Skeletal muscle tissue (tissue), 4 donors: ENCODE measurements around the gene HSPH1. TPM values are rescaled to one million over a fixed set of nuclear protein-coding genes. Genes with fewer than 3 reads are reported as not detected.
A peak's percentile ranks its signal among the peaks of the same experiment; 100 is the strongest.

Experiments used
- H3K27ac ChIP-seq: one replicate; pipeline ENCODE4 v1.7.0; 2013; ENCODE audit warnings: mild to moderate bottlenecking, low read depth, low read length, inconsistent platforms
- H3K27me3 ChIP-seq, 3 donors: one replicate each; pipeline ENCODE4 v1.7.0; 2013; ENCODE audit warnings: low read length in 3 of 3; ENCODE audit not compliant: control insufficient read depth in 3 of 3, insufficient read depth in 3 of 3
- H3K36me3 ChIP-seq, 3 donors: one replicate each; pipeline ENCODE4 v1.7.0; 2013; ENCODE audit warnings: low read length in 3 of 3; ENCODE audit not compliant: control insufficient read depth in 3 of 3, insufficient read depth in 3 of 3
- H3K4me1 ChIP-seq, 3 donors: one replicate each; pipeline ENCODE4 v1.7.0; 2013; ENCODE audit warnings: low read length in 3 of 3, mild to moderate bottlenecking in 3 of 3; ENCODE audit not compliant: control insufficient read depth in 3 of 3, insufficient read depth in 3 of 3
- H3K4me3 ChIP-seq, 3 donors: one replicate each; pipeline ENCODE4 v1.7.0; 2013; ENCODE audit warnings: low read length in 3 of 3
- H3K9ac ChIP-seq, 3 donors: one replicate each; pipeline ENCODE4 v1.7.0; 2013; ENCODE audit warnings: low read length in 3 of 3, mild to moderate bottlenecking in 3 of 3, moderate library complexity in 2 of 3, low read depth in 1 of 3
- H3K9me3 ChIP-seq, 3 donors: one replicate each; pipeline ENCODE4 v1.7.0; 2013; ENCODE audit warnings: low read length in 3 of 3; ENCODE audit not compliant: control insufficient read depth in 3 of 3
- total RNA-seq: library from RNA; depleted of rRNA; stranded (reverse); fragments of >200 nt; gene quantifications from one replicate; pipeline ENCODE4 v1.2.3, GENCODE V29; 2014
- donor health status: Osteomylitis.

Gene HSPH1
- 35.0 TPM for total RNA-seq

DNA sequence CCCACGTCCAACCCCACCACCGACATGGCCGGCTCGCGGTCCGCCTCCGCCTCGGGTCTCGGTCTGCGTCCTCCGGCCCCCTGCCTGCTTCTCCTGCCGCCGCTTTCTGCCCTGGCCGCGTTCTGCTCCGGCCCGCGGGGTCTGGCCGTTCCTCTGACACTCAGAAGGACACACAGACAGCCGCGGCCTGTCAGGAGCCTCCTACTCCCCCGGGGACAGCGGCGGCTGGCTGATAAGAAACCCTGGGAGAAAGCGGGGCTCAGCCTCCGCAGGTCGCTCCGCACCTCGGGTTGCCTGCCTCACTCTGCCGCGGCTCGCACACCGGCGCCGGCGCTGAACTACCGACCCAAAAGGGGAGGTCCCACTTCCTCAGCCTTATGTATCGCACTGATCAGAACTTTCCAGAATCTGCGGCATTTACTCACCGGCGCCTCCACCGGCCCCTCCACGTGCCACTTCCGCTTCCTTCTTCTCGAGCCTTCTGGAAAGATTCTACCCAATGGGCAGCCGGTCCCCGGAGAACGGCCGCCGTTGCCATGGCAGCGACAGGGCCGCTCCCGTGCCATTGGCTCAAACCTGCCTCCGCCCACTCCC lies at the start of gene HSPH1:
TSS of gene HSPH1 (minus strand) at position 348 of the 594 bp plus-strand sequence. CDS start at position 26, 322 bp downstream.
- Histone ChIP-seq H3K9me3 (no peaks in the 10 kb centered on the region), H3K4me1 (peaks cover 12 to 32% (median 23%) of the 10 kb centered on the region in 3 donors), H3K27me3 (no peaks in the 10 kb centered on the region), H3K9ac (peak within 1 kb of the TSS; percentile 88 to 93 (median 89)), H3K36me3 (peaks cover 0 to 3% (median 0%) of the 10 kb centered on the region in 3 donors), H3K27ac (peak within 1 kb of the TSS; percentile 86), H3K4me3 (peak within 1 kb of the TSS; percentile 95 to 98 (median 97))

DNA sequence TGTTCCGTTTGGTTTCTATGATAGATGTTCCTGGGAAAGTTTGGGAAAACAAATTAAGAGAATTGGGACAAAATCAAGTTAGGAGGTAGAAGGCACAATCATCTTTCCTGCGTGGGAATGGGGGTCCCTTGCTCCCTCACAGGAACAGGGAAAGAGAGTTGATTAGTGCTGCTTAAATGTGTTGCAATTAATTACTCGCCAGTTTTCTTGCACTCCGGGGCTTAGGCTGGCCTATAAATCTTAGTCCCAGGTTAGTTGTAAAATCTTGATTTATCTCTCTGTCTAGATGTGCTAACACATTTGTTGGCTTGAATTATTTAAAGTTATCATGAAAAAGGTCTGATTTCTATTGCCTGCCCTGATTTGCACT lies 48.1 kb upstream of the HSPH1 start:
- H3K27me3 ChIP-seq: no peaks in the 10 kb centered on the region
- peak overlapping the region in 2 of 3 donors; percentile 53 to 56 for H3K4me3 ChIP-seq
- H3K27ac ChIP-seq: peak overlapping the region; percentile 45
- H3K36me3 ChIP-seq: no peaks in the 10 kb centered on the region
- H3K9ac ChIP-seq: peak overlapping the region; percentile 36 to 61 (median 60)
- H3K9me3 ChIP-seq: no peaks in the 10 kb centered on the region
- H3K4me1 ChIP-seq: peaks cover 26 to 39% (median 29%) of the 10 kb centered on the region in 3 donors

DNA sequence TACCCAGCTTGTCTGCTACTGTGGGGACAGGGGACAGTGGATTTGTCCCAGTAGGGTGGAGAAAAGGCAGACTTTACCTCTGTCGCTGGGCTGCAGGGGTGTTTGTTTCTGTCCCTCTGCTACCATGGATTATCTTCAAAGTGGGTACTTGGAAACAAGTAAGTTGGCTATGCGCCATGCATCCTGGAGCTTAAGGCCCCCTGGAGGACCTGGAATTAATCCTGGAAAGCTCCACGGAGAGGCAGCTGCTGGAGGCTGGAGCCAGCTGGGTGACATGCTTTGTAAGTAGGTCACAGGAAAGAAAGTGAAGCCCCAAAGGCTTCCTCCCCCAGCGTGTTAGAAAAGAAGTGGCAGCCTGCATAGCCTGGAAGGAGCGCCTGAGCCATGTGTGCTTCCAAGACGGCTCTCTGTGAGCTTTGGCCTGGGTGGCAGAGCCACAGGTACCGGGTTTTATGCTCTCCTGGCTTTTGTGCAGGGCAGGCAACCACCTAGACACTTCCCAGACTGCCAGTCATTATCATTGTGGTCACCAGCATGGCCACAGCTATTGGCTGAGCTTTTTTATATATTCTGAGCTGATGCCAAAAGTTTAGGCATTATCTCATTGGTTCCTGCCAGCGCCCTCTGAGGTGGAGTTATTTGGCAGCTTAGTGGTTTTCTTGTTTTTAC lies 47.6 kb upstream of the HSPH1 start:
- H3K27me3 ChIP-seq: no peaks in the 10 kb centered on the region
- H3K4me1 ChIP-seq: peaks cover 25 to 40% (median 28%) of the 10 kb centered on the region in 3 donors
- no peaks in the 10 kb centered on the region for H3K36me3 ChIP-seq
- peak overlapping the region; percentile 36 to 61 (median 60) for H3K9ac ChIP-seq
- H3K9me3 ChIP-seq: no peaks in the 10 kb centered on the region
- H3K27ac ChIP-seq: peak overlapping the region; percentile 45
- H3K4me3 ChIP-seq: peak overlapping the region; percentile 49 to 56 (median 53)

GRCh38 chr13:31208559-31209122 lies 46.9 kb upstream of the HSPH1 start:
- peaks cover 24 to 38% (median 24%) of the 10 kb centered on the region in 3 donors for H3K4me1 ChIP-seq

GRCh38 chr13:31207661-31208552 lies 46.2 kb upstream of the HSPH1 start:
- Histone ChIP-seq H3K4me1 (peaks cover 24 to 38% (median 24%) of the 10 kb centered on the region in 3 donors), H3K27ac (no peak overlapping the region), H3K9me3 (no peaks in the 10 kb centered on the region), H3K36me3 (no peaks in the 10 kb centered on the region), H3K9ac (no peak overlapping the region), H3K4me3 (peak overlapping the region in 1 of 3 donors; percentile 10), H3K27me3 (no peaks in the 10 kb centered on the region)

More at GRCh38 chr13:31208559-31209122, 46.9 kb upstream of the HSPH1 start:
- H3K27me3 ChIP-seq: no peaks in the 10 kb centered on the region
- no peaks in the 10 kb centered on the region for H3K36me3 ChIP-seq
- peak overlapping the region in 1 of 3 donors; percentile 56 for H3K4me3 ChIP-seq
- no peak overlapping the region for H3K27ac ChIP-seq
- H3K9me3 ChIP-seq: no peaks in the 10 kb centered on the region
- H3K9ac ChIP-seq: no peak overlapping the region

DNA sequence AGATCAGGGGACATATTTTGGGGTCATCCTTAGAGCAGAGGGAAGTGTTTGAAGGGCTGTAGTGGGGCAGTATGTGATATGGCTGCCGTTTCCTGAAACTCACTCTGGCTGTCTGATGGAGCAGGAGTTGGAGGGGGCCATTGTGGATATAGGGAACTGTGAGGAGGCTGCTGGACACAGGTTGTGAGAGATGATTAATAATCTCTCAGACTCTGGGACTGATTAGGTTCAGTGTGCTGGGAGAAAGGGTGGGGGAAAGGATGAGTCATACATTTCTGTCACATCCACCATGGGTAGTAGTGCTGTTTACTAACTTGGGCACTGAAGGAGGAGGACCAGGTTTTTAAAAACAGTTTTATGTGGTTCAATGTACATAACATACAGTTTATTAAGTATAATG lies 42.9 kb upstream of the HSPH1 start:
- no peaks in the 10 kb centered on the region for H3K27me3 ChIP-seq

DNA sequence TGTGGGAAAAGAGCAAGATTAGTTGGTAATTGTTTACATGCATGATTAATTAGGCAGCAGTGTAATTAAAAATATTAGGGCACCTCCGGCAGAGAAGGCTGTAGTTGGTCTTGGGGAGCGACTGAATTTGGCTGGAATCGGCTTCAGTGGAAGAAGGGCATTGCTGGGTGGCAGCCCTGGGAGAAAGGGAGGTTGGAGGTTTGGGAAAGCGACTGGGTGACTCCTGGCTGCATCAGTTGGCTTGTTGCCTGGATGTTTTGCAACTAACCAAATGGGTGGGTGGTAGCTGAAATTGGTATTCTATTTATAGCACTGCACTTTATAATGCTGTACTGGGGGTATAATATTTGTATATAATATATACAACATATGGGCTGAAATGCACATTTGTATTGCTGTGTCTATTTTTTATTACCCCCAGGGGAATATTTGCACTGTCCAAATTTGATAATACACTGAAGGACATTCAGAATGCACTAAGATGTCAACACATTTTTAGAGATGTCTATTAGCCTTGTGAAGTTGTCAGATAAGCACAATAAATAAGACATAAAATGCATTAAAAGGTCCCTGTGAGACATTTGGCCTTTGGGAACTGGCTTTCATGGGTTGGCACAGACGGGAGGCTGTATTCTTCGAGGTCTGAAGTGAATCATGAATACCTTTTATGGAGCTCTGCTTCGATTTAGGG lies 39.8 kb upstream of the HSPH1 start:
- Histone ChIP-seq H3K9me3 (no peaks in the 10 kb centered on the region), H3K9ac (peak overlapping the region; percentile 67 to 81 (median 72)), H3K27ac (peak overlapping the region; percentile 73), H3K4me3 (peak overlapping the region; percentile 74 to 76 (median 76)), H3K4me1 (peaks cover 8 to 22% (median 13%) of the 10 kb centered on the region in 3 donors), H3K27me3 (no peaks in the 10 kb centered on the region), H3K36me3 (no peaks in the 10 kb centered on the region)

More for the DNA sequence above, 42.9 kb upstream of the HSPH1 start:
- no peaks in the 10 kb centered on the region for H3K36me3 ChIP-seq
- H3K4me1 ChIP-seq: peaks cover 21 to 40% (median 28%) of the 10 kb centered on the region in 3 donors
- no peak overlapping the region for H3K4me3 ChIP-seq
- H3K9ac ChIP-seq: no peak overlapping the region
- no peaks in the 10 kb centered on the region for H3K9me3 ChIP-seq
- no peak overlapping the region for H3K27ac ChIP-seq

GRCh38 chr13:31200637-31200971 lies 38.9 kb upstream of the HSPH1 start:
- Histone ChIP-seq H3K27ac (peak overlapping the region; percentile 73), H3K4me1 (peaks cover 8 to 22% (median 13%) of the 10 kb centered on the region in 3 donors), H3K27me3 (no peaks in the 10 kb centered on the region), H3K36me3 (no peaks in the 10 kb centered on the region), H3K4me3 (peak overlapping the region; percentile 74 to 76 (median 76)), H3K9ac (peak overlapping the region; percentile 67 to 81 (median 72)), H3K9me3 (no peaks in the 10 kb centered on the region)
